Natural killer cell (primary cell): ENCODE results near the gene MYO15A. TPM values are rescaled to one million over a fixed set of nuclear protein-coding genes. Genes with fewer than 3 reads are reported as not detected.

ENCODE experiments used
- ATAC-seq, 3 donors: fragments of 150-1000 bp in 2 of 3; fragments of 200-7000 bp in 1 of 3; cut with Tn5 transposase; 1 replicate in 1 of 3; 2 replicates in 2 of 3; pipeline ENCODE4 v1.10.0; 2021; ENCODE audit warnings: mild to moderate bottlenecking in 2 of 3, moderate library complexity in 2 of 3
- DNase-seq, 2 donors: peaks; one replicate each; pipeline versions ENCODE4 v3.0.0 to v3.0.0-alpha.2; 2013 to 2021; ENCODE audit warnings: mixed read lengths in 1 of 2
- H3K27ac ChIP-seq: one replicate; pipeline ENCODE4 v1.5.1; 2013; ENCODE audit warnings: mild to moderate bottlenecking, low read length
- H3K27me3 ChIP-seq: one replicate; pipeline ENCODE4 v1.6.1; 2013; ENCODE audit warnings: low read length; ENCODE audit not compliant: control insufficient read depth, insufficient read depth
- H3K36me3 ChIP-seq: one replicate; pipeline ENCODE4 v1.6.1; 2013; ENCODE audit warnings: low read length; ENCODE audit not compliant: control insufficient read depth, insufficient read depth
- H3K4me1 ChIP-seq: one replicate; pipeline ENCODE4 v1.6.1; 2013; ENCODE audit warnings: low read length; ENCODE audit not compliant: control insufficient read depth, insufficient read depth
- H3K4me3 ChIP-seq: one replicate; pipeline ENCODE4 v1.5.1; 2013; ENCODE audit warnings: low read length
- H3K9me3 ChIP-seq: one replicate; pipeline ENCODE4 v1.6.1; 2013; ENCODE audit warnings: low read length; ENCODE audit not compliant: control insufficient read depth, insufficient read depth
- H3K27ac Mint-ChIP-seq, 2 donors: one replicate each; pipeline ENCODE4 v1.8.0; 2022; ENCODE audit warnings: mild to moderate bottlenecking in 2 of 2, mixed read lengths in 2 of 2, moderate library complexity in 1 of 2
- H3K27me3 Mint-ChIP-seq, 2 donors: one replicate each; pipeline ENCODE4 v1.8.0; 2022; ENCODE audit warnings: low read depth in 2 of 2, mixed read lengths in 2 of 2
- H3K36me3 Mint-ChIP-seq: one replicate; pipeline ENCODE4 v1.8.0; 2022; ENCODE audit warnings: mixed read lengths
- H3K4me1 Mint-ChIP-seq, 2 donors: one replicate each; pipeline ENCODE4 v1.8.0; 2022; ENCODE audit warnings: mixed read lengths in 2 of 2
- H3K4me3 Mint-ChIP-seq: one replicate; pipeline ENCODE4 v1.8.0; 2022; ENCODE audit warnings: mild to moderate bottlenecking, moderate library complexity, mixed read lengths
- H3K9me3 Mint-ChIP-seq, 2 donors: one replicate each; pipeline ENCODE4 v1.8.0; 2022; ENCODE audit warnings: mixed read lengths in 2 of 2
- CTCF ChIP-seq: fragments of 200-600 bp; IDR thresholded peaks from one replicate; pipeline ENCODE4 v1.8.0; 2022; ENCODE audit warnings: antibody characterized with exemption
- WGBS: methylation state at CpG from one replicate; pipeline ENCODE4 v1.1.7; 2013; ENCODE audit warnings: missing lambda C conversion rate; ENCODE audit not compliant: insufficient coverage; 5-methylcytosine and 5-hydroxymethylcytosine counted together
- intact Hi-C: fragments of 100-400 bp; cut with micrococcal nuclease; formaldehyde crosslinking; loops from one replicate; pipeline ENCODE4 v1.14.2; 2022
- total RNA-seq, 4 donors: library from RNA; stranded (reverse); fragments of 120-200 nt in 1 of 4; gene quantifications; one replicate each; pipeline versions ENCODE4 v1.2.3 to v1.2.4, GENCODE V29; 2013 to 2022

MYO15A gene
- total RNA-seq, 3 donors from 2014 or later (not counting 1 experiment from before 2014, with no cell fraction given) = 1.6 to 2.0 (median 1.8) TPM

DNA sequence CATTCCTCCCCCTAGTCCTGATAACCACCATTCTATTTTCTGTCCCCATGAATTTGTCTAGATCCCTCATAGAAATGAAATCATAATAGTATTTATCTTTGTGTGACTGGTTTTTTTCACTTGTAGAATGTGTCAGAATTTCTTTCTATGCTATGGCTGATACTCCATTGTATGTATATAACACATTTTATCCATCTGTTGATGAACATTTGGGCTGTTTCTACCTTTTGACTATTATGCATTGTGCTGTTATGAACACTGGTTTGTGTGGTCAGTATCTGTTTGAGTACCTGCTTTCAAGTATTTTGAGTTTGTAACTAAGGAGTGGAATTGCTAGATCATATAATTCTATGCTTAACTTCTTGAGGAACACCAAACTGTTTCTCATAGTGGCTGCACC, 36.8 kb upstream of the MYO15A start:
- intact Hi-C loops = no loop called here
- Mint-ChIP-seq H3K4me1 (peaks cover 14 to 15% of the 10 kb centered on the region in 2 donors), H3K4me3 (peak overlapping the region; percentile 61), H3K27ac (peak overlapping the region; percentile 15 to 32), H3K36me3 (no peaks in the 10 kb centered on the region), H3K9me3 (no peaks in the 10 kb centered on the region), H3K27me3 (peaks cover 7% of the 10 kb centered on the region in 2 donors)
- DNase-seq (no peak), ATAC-seq (peak in 2 of 3 donors; percentile 29 to 48)
- H3K36me3 ChIP-seq = no peaks in the 10 kb centered on the region
- H3K4me1 ChIP-seq = peaks cover 8% of the 10 kb centered on the region
- H3K9me3 ChIP-seq = no peaks in the 10 kb centered on the region
- no peak for TF ChIP-seq CTCF
- H3K4me3 ChIP-seq = no peak overlapping the region
- peaks cover 2% of the 10 kb centered on the region for H3K27me3 ChIP-seq
- H3K27ac ChIP-seq = no peak overlapping the region

GRCh38 chr17:18074566-18075272, 33.8 kb upstream of the MYO15A start:
- H3K36me3 Mint-ChIP-seq = no peaks in the 10 kb centered on the region
- no peak overlapping the region for H3K4me3 ChIP-seq
- no peak overlapping the region for H3K27ac ChIP-seq
- H3K4me3 Mint-ChIP-seq = no peak overlapping the region
- no peaks in the 10 kb centered on the region for H3K36me3 ChIP-seq
- H3K27me3 Mint-ChIP-seq = peaks cover 9 to 14% of the 10 kb centered on the region in 2 donors
- H3K27me3 ChIP-seq = peaks cover 2% of the 10 kb centered on the region
- intact Hi-C loops = no loop called here
- H3K4me1 ChIP-seq = peaks cover 8% of the 10 kb centered on the region
- H3K27ac Mint-ChIP-seq = no peak overlapping the region
- ATAC-seq (no peak), DNase-seq (no peak)
- H3K9me3 ChIP-seq = no peaks in the 10 kb centered on the region
- no peaks in the 10 kb centered on the region for H3K9me3 Mint-ChIP-seq
- WGBS = 93% methylated on average over 6 of the region's 6 CpGs
- H3K4me1 Mint-ChIP-seq = peaks cover 14 to 15% of the 10 kb centered on the region in 2 donors
- TF ChIP-seq CTCF = no peak

GRCh38 chr17:18076936-18077335, 31.6 kb upstream of the MYO15A start:
- Histone ChIP-seq H3K36me3 (no peaks in the 10 kb centered on the region), H3K4me3 (no peak overlapping the region), H3K9me3 (no peaks in the 10 kb centered on the region), H3K27ac (no peak overlapping the region), H3K27me3 (peaks cover 2% of the 10 kb centered on the region), H3K4me1 (no peaks in the 10 kb centered on the region)
- H3K36me3 Mint-ChIP-seq = no peaks in the 10 kb centered on the region
- H3K27me3 Mint-ChIP-seq = peaks cover 12 to 14% of the 10 kb centered on the region in 2 donors
- peaks cover 0 to 1% of the 10 kb centered on the region in 2 donors for H3K4me1 Mint-ChIP-seq
- H3K4me3 Mint-ChIP-seq = no peak overlapping the region
- ATAC-seq (no peak), DNase-seq (no peak)
- WGBS = 86% methylated on average over 7 of the region's 7 CpGs
- no peak overlapping the region for H3K27ac Mint-ChIP-seq
- intact Hi-C loops = no loop called here
- TF ChIP-seq CTCF = no peak
- no peaks in the 10 kb centered on the region for H3K9me3 Mint-ChIP-seq

GRCh38 chr17:18079543-18079942, 29.0 kb upstream of the MYO15A start:
- Mint-ChIP-seq H3K27ac (no peak overlapping the region), H3K36me3 (no peaks in the 10 kb centered on the region), H3K9me3 (no peaks in the 10 kb centered on the region), H3K4me1 (no peaks in the 10 kb centered on the region), H3K27me3 (peaks cover 12 to 14% of the 10 kb centered on the region in 2 donors), H3K4me3 (no peak overlapping the region)
- TF ChIP-seq CTCF = no peak
- DNase-seq (no peak), ATAC-seq (no peak)
- no peak overlapping the region for H3K4me3 ChIP-seq
- peaks cover 2% of the 10 kb centered on the region for H3K27me3 ChIP-seq
- no peak overlapping the region for H3K27ac ChIP-seq
- no peaks in the 10 kb centered on the region for H3K9me3 ChIP-seq
- no peaks in the 10 kb centered on the region for H3K36me3 ChIP-seq
- intact Hi-C loops = no loop called here
- H3K4me1 ChIP-seq = no peaks in the 10 kb centered on the region
- 87% methylated on average over 4 of the region's 4 CpGs for WGBS
